AG20443 (cell line): Measurements from ENCODE around the gene CNGB1.
"Not testable (repeated sequence)": the region's sequence is repeated elsewhere in the genome, so short reads cannot be mapped to it uniquely, and the experiment has no call there.

Experiments
- DNase-seq: peaks from one replicate; pipeline ENCODE4 v3.0.0; 2012; ENCODE audit warnings: low spot score, mixed read lengths

The CNGB1 gene

DNA sequence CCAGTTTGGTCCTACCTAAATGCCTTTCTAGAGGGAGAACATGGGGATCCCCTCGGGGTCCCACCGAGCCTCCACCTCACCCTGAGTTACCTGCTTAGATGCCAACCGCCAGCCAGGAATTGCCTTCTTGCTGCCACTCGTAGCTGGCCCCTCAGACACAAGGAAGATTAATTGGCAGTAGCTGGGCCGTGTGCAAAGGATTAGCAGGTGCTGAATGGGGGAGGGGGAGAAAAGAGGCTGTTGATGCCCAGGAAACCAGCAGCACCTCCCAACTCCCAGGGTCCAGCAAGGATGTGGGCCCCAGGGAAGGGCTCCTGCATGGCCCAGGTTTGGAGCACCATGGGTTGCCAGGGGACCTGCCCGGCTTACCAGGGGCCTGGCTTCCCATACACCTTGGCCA lies at the start of gene CNGB1:
Gene CNGB1 (minus strand): TSS at position 159 of the 400 bp plus-strand sequence. CDS start 3,842 bp downstream, outside the sequence.
- no peak for DNase-seq

DNA sequence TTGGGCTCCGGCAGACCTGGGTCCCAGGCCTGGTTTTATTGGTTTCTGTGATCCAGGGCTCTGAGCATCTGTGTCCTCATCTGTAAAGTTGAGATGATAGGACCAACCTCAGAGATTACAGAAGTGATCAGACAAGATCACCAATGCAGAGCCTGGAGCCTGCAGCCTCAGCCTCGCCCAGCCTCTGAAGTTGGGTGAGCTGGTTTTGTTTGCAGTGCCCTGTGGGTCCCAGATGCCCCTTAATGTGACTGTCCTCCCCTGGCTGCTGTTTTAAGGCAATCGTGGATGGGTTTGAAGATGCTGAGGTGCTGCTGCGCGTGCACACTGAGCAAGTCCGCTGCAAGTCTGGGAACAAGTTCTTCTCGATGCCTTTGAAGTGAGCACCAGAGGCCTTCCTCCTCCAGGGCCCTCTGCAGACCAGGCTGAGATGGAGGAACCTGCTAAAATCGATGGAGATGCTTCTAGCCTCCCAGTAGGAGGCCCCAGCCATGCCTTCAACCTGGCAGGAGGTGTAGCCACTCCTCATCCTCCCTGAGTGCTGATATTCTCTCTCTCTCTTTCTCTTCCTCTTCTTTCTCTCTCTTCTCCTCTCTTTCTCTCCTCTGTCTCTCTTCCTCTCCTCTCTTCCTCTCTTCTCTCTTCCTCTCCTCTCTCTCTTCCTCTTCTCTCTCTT lies 49.1 kb upstream of the CNGB1 start:
- DNase-seq = no peak

GRCh38 chr16:58018803-58019202 lies 47.9 kb upstream of the CNGB1 start:
- no peak for DNase-seq

DNA sequence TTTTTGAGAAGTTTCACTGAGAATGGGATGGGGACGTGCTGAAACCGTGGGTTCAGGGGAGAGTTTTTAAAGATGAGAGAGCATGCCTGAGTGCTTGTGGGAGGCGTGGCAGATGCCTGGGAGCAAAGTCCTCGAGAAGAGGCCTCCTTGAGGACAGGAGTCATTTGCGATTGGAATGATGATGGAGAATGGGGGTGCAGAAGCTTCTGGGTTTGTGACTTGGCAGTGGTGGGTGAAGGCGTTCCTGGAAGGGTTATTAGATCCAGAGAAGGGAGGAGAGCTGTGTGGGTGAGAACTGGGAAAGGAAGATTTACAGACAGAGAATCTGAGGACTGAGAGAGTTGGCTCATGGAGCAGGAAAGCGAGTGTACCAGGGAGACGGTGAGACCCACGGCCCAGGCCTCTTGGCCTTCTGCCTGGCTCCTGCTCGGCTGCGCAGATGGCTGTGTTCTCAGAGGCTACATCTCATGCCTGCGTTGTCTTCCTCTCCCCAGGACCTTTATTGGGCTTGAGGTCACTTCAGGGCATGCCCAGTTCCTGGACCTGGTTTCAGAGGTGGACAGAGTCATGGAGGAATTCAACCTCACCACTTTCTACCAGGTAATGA lies 46.0 kb upstream of the CNGB1 start:
- peak; percentile 32 for DNase-seq

DNA sequence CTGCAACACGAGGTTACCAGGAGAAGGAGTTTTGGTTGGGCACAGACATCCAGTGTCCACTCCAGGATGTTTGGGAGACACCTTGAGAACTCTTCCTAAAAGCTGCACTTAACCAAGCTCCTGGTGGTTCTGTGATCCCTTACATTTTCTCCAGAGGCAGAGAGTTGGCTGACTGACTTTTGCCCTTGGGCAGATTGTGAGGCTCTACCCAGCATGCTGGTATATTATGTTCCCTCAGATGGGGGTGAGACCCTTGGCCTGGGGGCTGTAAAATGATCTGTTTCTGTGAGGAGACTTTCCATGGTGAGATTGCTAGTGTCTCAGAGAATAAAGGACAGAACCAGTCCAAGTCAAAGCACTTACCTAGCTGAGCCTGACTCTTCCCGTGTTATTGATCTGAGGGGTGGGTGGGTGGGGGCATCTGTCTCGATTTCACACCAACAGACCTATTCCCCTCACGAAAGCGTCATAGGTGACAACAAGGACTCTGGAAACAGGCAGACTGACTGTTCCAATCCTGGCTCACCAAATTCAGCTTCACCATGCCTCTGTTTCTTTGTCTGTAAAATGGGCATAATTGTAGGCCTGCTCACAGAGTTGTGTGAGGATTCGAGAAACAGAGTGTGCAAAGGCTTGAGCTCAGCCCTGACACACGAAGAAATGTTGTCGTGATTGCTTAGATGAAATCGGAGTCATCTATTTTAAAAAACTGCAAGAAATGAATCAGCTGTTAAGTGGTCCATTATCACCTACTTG lies 42.5 kb upstream of the CNGB1 start:
- DNase-seq = no peak

DNA sequence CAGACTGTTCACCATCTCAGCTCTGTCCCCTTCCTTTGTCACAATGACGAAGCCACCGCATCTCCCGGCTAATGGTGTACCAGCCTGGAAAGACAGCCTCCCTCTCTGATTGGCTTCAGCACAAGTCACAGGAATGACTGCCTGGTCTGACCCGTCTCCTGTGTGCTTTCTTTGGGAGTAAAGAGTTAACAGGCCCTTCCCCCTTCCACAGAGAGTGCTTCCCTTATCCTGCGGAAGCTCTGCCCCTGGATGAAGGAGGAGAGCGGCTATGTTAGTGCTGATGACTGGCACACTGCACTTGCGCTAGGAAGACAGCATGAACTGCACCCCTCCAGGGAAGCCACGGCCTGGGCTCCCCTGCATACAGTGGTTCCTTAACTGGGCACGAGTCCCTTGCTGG lies 41.6 kb upstream of the CNGB1 start:
- no peak for DNase-seq

GRCh38 chr16:58011652-58012051 lies 40.7 kb upstream of the CNGB1 start:
- DNase-seq = peak; percentile 71

DNA sequence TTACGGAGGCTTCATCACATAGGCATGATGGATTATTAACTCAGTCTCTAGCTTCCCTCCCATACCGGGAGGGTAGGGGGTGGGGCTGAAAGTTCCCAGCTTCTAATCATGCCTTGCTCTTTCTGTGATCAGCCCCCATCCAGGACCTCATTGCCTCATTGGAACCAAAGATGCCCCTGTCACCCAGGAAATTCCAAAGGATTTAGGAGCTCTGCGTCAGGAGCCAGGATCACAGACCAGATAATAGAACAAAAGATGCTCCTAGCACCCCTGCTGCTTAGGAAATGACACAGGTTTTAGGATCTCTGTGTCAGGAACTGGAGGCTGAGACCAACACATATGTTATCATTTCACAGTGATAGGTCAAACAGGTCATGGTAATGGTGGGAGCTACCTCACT lies 40.0 kb upstream of the CNGB1 start:
- DNase-seq = no peak

DNA sequence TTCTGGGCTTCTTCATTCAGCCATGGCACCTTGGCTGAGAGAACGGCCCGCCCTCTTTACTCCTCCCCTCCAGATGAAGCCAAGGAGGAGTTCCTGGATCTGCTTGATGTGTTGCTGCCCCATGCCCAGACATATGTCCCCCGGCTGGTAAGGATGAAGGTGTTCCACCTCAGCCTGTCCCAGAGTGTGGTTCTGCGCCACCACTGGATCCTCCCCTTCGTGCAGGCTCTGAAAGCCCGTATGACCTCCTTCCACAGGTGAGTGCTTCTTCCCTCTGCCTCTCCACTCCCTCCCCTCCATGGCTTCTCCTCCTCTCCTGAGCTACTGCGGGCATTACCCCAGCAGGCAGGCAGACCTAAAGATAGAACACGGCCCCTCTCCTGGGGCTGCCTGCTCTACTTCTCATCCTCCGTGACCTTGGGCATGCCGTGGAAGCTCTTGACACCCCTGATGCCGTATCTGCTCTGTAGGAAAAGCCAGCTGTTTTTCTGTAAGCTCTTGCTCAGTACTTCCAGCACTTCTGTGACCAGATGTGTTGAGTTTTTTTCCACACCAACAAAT lies 39.0 kb upstream of the CNGB1 start:
- no peak for DNase-seq

GRCh38 chr16:58004736-58005135 lies 33.8 kb upstream of the CNGB1 start:
- not testable (repeated sequence) for DNase-seq

- DNase-seq = no peak
These were observed 32.0 kb upstream of the CNGB1 start for GRCh38 chr16:58002936-58003335.

DNA sequence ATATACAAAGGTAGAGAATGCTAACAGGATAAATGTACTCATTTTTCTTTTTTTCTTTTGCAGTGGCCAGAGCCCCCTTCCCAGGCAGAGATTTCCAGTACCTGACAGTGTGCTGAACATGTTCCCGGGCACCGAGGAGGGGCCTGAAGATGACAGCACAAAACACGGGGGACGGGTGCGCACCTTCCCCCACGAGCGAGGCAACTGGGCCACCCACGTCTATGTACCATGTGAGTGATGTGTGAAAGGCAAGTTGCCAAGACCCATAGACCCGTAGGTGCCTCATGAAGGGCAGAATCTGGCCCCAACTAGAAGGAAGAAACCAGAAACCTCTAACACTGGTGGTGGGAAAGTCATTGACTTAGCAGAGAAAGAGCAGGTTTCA lies 31.5 kb upstream of the CNGB1 start:
- no peak for DNase-seq

GRCh38 chr16:58001781-58002415 lies 31.0 kb upstream of the CNGB1 start:
- DNase-seq = no peak

GRCh38 chr16:58000706-58001676 lies 30.1 kb upstream of the CNGB1 start, which contains the start of gene USB1:
TSS of gene USB1 (plus strand) at chr16:58001407. CDS start at chr16:58001484, 77 bp downstream.
- DNase-seq = peak; percentile 97

DNA sequence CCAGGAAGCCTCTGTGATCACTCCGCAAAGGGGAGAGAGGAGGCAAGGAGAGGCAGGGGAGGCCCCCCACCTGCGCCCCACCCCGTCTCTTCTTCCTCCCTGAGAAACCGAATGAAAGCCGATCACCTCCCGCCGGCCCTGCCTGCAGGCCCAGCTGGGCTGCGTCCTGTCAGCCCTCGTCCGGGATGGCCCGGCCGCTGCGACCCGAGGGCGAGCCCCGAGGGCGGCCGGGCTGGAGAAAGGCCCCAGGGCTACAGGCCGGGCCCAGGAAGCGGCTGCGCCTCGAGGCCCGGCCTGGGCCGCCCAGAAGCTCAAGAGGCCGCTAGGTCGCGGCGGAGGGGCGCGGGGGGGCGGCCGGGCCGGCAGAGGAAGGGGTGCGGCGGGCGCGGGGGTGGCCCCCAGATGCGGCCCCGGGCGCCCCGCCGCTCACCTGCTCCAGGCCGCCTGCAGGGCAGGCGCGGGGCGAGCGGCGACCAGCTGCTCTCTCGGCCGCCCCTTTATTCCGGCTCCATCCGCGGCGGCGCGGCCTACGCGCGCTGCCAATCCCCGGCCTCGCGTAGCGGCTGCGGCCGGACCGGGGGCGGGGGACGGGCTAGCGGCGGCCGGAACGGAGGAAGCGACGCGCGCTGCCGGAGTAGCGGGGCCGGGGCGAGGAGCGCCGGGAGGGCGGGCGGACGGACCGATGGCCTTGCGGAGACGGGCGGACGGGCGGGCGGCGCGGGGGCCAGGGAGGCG lies 29.2 kb upstream of the CNGB1 start, which contains the start of gene ZNF319:
Gene ZNF319 (minus strand): TSS at position 702 of the 735 bp plus-strand sequence. CDS start 2,407 bp downstream, outside the sequence.
- peak; percentile 69 for DNase-seq

- peak; percentile 32 for DNase-seq
These were observed 28.5 kb upstream of the CNGB1 start for GRCh38 chr16:57999366-57999970.

DNA sequence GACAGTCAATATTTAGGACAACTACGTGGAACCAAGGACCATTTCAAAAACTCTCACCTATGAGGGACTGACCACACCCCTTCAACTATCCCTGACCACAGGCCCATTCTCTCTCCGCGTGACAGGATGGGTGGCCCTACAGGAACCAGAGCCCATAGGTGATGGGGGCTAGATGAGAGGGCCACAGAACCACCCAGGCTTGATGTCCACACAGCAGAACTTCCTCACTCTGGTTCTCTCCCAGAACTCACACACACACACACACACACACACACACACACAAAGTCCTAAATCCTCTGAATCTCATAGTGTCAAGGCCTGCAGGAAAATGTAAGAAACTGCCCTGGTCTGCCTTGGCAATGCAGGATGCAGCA lies 28.1 kb upstream of the CNGB1 start:
- no peak for DNase-seq

- no peak for DNase-seq
These were observed 27.6 kb upstream of the CNGB1 start for GRCh38 chr16:57998486-57998885.

DNA sequence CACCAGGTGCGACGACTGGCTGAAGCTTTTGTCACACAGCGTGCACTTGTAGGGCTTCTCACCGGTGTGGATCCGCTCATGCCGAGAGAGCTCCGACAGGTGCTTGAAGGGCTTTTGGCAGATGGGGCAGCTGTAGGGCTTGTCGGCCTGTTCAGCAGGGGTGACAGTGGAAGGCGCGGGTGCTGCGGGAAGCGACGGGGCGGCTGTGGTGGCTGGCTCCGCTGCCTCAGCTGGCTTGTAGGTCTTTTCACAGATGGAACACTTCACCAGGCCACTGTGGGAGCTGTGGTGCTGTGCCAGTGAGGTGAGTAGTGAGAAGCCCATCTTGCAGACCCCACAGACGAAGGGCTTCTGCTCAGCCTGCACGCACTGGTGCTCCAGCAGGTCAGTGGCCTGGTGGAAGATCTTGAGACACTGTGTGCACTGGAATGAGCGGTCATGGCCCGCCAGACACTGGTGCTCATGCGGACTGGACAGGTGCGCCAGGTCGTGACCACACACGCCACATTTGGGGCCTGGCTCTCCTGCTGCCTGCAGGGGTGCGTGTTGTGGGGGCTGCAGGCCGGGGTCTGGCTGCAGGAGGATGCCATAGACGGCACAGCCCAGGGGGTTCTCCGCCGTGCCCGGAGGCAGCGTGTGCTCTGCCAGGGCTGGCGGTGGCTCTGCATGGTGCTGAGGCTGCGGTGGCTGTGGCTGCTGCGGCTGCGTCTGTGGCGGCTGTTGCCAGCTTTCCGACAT lies 26.8 kb upstream of the CNGB1 start:
- DNase-seq = no peak
